ENCODE results near the gene PHF11. TPM values are rescaled to one million over a fixed set of nuclear protein-coding genes. Genes with fewer than 3 reads are reported as not detected.
A peak's percentile ranks its signal among the peaks of the same experiment; 100 is the strongest.

PHF11 gene
- total and polyA plus RNA-seq, 12 donors: 16.6 to 61.2 (median 21.2) TPM

DNA sequence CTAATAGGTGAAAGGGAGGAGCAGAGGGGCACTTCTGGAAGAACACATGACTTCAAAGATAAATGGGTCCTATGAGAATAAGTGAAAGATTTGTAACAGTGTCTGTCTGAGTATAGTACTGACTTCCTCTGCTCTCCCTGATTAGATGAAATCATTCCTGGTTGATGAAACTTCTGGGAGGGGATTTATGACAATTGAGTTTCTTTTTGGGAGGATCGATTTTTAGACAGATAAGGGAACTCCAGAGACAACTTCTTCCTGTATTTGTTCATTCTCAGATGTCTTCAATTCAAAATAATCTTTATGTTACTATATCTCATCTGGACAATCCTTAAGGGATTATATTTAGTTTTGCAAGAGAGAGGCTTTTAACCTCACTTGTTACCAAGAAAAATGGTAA lies 31.7 kb upstream of the PHF11 start:
- no peak for ATAC-seq
- H3K4me3 ChIP-seq: no peak overlapping the region
- H3K27ac ChIP-seq: peak overlapping the region in 3 of 10 donors; percentile 11 to 30 (median 23)
- peaks cover 0 to 16% (median 4%) of the 10 kb centered on the region in 11 donors for H3K9me3 ChIP-seq
- H3K27me3 ChIP-seq: no peaks in the 10 kb centered on the region
- DNase-seq: no peak
- 57 to 61% methylated on average over 1 of the region's 1 CpG for WGBS, 2 donors
- H3K36me3 ChIP-seq: peaks cover 0 to 93% (median 64%) of the 10 kb centered on the region in 9 donors
- TF ChIP-seq, protein P1, sequence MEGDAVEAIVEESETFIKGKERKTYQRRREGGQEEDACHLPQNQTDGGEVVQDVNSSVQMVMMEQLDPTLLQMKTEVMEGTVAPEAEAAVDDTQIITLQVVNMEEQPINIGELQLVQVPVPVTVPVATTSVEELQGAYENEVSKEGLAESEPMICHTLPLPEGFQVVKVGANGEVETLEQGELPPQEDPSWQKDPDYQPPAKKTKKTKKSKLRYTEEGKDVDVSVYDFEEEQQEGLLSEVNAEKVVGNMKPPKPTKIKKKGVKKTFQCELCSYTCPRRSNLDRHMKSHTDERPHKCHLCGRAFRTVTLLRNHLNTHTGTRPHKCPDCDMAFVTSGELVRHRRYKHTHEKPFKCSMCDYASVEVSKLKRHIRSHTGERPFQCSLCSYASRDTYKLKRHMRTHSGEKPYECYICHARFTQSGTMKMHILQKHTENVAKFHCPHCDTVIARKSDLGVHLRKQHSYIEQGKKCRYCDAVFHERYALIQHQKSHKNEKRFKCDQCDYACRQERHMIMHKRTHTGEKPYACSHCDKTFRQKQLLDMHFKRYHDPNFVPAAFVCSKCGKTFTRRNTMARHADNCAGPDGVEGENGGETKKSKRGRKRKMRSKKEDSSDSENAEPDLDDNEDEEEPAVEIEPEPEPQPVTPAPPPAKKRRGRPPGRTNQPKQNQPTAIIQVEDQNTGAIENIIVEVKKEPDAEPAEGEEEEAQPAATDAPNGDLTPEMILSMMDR (IDR thresholded peaks at IDR 0.05): no peak
- intact Hi-C loops (cut with DNase I): no loop called here
- H3K4me1 ChIP-seq: peaks cover 0 to 6% (median 0%) of the 10 kb centered on the region in 9 donors

- H3K27ac ChIP-seq: peak overlapping the region in 2 of 10 donors; percentile 4 to 23
- TF ChIP-seq, protein P1 (IDR thresholded peaks at IDR 0.05): no peak
- intact Hi-C loops (cut with DNase I): no loop called here
- DNase-seq: no peak
- ATAC-seq: peak in 4 of 8 donors; percentile 37 to 58 (median 40)
- peaks cover 0 to 16% (median 4%) of the 10 kb centered on the region in 11 donors for H3K9me3 ChIP-seq
- no peaks in the 10 kb centered on the region for H3K27me3 ChIP-seq
- 84 to 94% methylated on average over 4 of the region's 4 CpGs for WGBS, 2 donors
- peaks cover 0 to 100% (median 64%) of the 10 kb centered on the region in 9 donors for H3K36me3 ChIP-seq
- no peak overlapping the region for H3K4me3 ChIP-seq
- H3K4me1 ChIP-seq: peaks cover 0 to 6% (median 0%) of the 10 kb centered on the region in 9 donors
These were observed 31.0 kb upstream of the PHF11 start for GRCh38 chr13:49464621-49465325.

DNA sequence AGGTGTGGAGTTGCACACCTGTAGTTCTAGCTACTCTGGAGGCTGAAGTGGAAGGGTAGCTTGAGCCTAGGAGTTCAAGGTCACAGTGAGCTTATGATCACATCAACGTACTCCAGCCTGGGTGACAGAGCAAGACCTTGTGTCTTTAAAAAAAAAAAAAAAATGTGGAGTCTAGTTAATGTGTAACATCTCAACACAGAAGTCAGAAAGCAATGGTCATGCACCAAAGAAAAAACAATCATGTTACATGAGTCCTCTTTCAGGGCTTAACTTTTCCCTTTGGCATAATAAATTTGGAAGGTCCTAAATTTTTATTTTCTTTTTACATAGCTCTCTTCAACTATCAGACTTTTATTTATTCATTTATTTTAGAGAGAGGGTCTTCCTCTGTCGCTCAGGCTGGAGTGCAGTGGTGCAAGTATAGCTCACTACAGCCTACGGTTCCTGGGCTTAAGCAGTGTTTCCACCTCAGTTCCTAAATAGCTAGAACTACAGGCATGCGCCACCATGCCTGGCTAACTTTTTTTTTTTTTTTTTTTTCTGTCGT lies 29.4 kb upstream of the PHF11 start:
- Histone ChIP-seq H3K4me1 (peaks cover 0 to 6% (median 0%) of the 10 kb centered on the region in 9 donors), H3K27ac (no peak overlapping the region), H3K9me3 (peaks cover 0 to 16% (median 4%) of the 10 kb centered on the region in 11 donors), H3K27me3 (no peaks in the 10 kb centered on the region), H3K36me3 (peaks cover 0 to 100% (median 57%) of the 10 kb centered on the region in 9 donors), H3K4me3 (no peak overlapping the region)
- DNase-seq: no peak
- intact Hi-C loops (cut with DNase I): no loop called here
- WGBS, 2 donors: 95 to 97% methylated on average over 5 of the region's 5 CpGs
- TF ChIP-seq, protein P1 (IDR thresholded peaks at IDR 0.05): no peak
- ATAC-seq: no peak

GRCh38 chr13:49472186-49472585 lies 23.6 kb upstream of the PHF11 start:
- TF ChIP-seq, protein P1 (IDR thresholded peaks at IDR 0.05): no peak
- H3K27me3 ChIP-seq: no peaks in the 10 kb centered on the region
- H3K4me1 ChIP-seq: peaks cover 0 to 7% (median 0%) of the 10 kb centered on the region in 9 donors
- intact Hi-C loops (cut with DNase I): no loop called here
- no peak overlapping the region for H3K4me3 ChIP-seq
- ATAC-seq (peak in 2 of 8 donors; percentile 51 to 61), DNase-seq (no peak)
- no peaks in the 10 kb centered on the region for H3K9me3 ChIP-seq
- 39 to 60% methylated on average over 1 of the region's 1 CpG for WGBS, 2 donors
- H3K27ac ChIP-seq: no peak overlapping the region
- H3K36me3 ChIP-seq: peaks cover 0 to 100% (median 23%) of the 10 kb centered on the region in 9 donors

Data from heart right ventricle (tissue), 16 donors.